Measurements from ENCODE around the gene TIMP3. TPM values are rescaled to one million over a fixed set of nuclear protein-coding genes. Genes with fewer than 3 reads are reported as not detected.

Gene TIMP3
- total and polyA plus RNA-seq, 2 donors (not counting 3 experiments of a cell fraction or from before 2014, with no cell fraction given), result 0.22 to 2.0 TPM

DNA sequence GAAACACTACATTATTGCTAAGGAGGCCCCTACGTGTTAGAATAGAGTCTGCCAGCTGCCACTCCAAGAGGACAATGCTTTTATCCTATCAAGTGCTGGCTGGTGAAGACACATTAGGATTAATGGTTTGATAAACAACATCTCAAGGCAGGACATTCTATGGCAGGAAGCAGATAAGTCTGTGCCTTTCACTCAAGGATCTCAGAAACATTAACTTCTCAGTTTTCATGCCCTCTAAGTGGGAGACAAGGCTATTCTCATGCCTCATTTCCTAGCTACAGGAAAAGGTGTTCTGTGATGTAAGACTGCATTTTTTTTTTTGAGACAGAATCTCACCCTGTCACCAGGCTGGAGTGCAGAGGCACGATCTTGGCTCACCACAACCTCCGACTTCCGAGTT, 23.5 kb upstream of the TIMP3 start:
- H4K20me1 ChIP-seq (replicated peaks; ENCODE audit: control insufficient read depth, extremely low read depth, insufficient read depth, low read length), result no peaks in the 10 kb centered on the region
- FAIRE-seq, result no peak

DNA sequence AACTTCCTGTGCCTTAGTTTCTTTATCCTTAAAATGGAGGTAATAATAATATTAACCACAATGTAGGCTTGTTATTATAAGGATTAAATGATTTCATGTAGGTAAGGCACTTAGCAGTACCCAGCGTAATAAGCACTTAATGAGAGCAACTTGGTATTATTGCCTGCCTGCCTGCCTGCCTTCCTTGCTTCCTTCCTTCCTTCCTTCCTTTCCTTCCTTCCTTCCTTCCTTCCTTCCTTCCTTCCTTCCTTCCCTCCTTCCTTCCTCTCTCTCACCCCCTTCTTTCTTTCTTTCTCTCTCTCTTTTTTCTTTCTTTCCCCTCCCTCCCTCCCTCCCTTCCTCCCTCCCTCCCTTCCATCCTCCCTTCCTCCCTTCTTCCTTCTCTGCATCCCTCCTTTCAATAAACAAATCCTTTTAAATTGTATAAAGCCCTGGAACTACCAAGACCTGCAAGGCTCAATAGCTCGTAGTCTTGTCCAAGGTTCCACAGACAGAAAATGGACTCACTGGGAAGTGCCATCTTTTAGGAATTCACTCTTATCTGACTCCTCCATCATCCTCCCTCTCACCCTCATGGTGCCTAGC, 20.7 kb upstream of the TIMP3 start:
- no peaks in the 10 kb centered on the region for H3K4me1 ChIP-seq (ENCODE audit: control insufficient read depth, extremely low read depth, insufficient read depth, low read length)
- no TSS peak for BruUV-seq (replicated peaks)
- TF ChIP-seq POLR2A (IDR thresholded peaks at IDR 0.05; ENCODE audit: low read depth, low read length) (no peak), POLR2AphosphoS5 (IDR thresholded peaks at IDR 0.05; ENCODE audit: insufficient read depth, low read depth, low read length) (no peak)
- H3K9me3 ChIP-seq (replicated peaks; ENCODE audit: control insufficient read depth, insufficient read depth, low read length), result peaks cover 6% of the 10 kb centered on the region
- H4K20me1 ChIP-seq (replicated peaks; ENCODE audit: control insufficient read depth, extremely low read depth, insufficient read depth, low read length), result no peaks in the 10 kb centered on the region
- DNase-seq (ENCODE audit: low read depth, low spot score) (no peak), FAIRE-seq (no peak)
- no peaks in the 10 kb centered on the region for H3K36me3 ChIP-seq (ENCODE audit: control insufficient read depth in 2 of 2, extremely low read depth in 1 of 2, insufficient read depth in 2 of 2, low read length in 2 of 2)
- no peaks in the 10 kb centered on the region for H3K79me2 ChIP-seq (ENCODE audit: control insufficient read depth, insufficient read depth, low read length)
- no peak overlapping the region for H3K27ac ChIP-seq (ENCODE audit: insufficient read depth, low read depth, low read length)
- H3K27me3 ChIP-seq (ENCODE audit: control insufficient read depth in 2 of 2, insufficient read depth in 2 of 2, low read length in 2 of 2), result no peaks in the 10 kb centered on the region
- ChIA-PET POLR2A (no interaction called here), CTCF (no interaction called here)
- H3K4me2 ChIP-seq (ENCODE audit: insufficient read depth, low read length), result no peak overlapping the region
- intact Hi-C loops (cut with micrococcal nuclease) (no loop called here), dilution Hi-C loops (cut with MboI; ENCODE audit: extremely low pct_ligation_motif_present, low sequenced_read_pairs) (no loop called here)
- H2AFZ ChIP-seq (ENCODE audit: low read depth, low read length), result no peak overlapping the region
- H3K9ac ChIP-seq (replicated peaks; ENCODE audit: extremely low read depth, insufficient read depth, low read length), result no peak overlapping the region
- H3K9me1 ChIP-seq (replicated peaks; ENCODE audit: control insufficient read depth, extremely low read depth, insufficient read depth, low read length), result no peaks in the 10 kb centered on the region
- no peak overlapping the region for H3K4me3 ChIP-seq (replicated peaks in 1 of 3; ENCODE audit: insufficient read depth in 1 of 3, low read depth in 1 of 3, low read length in 3 of 3)

More for the DNA sequence above, 23.5 kb upstream of the TIMP3 start:
- no peak overlapping the region for H3K4me3 ChIP-seq (replicated peaks in 1 of 3; ENCODE audit: insufficient read depth in 1 of 3, low read depth in 1 of 3, low read length in 3 of 3)
- no peak for DNase-seq (ENCODE audit: low read depth, low spot score)
- no peaks in the 10 kb centered on the region for H3K36me3 ChIP-seq (ENCODE audit: control insufficient read depth in 2 of 2, extremely low read depth in 1 of 2, insufficient read depth in 2 of 2, low read length in 2 of 2)
- no peaks in the 10 kb centered on the region for H3K27me3 ChIP-seq (ENCODE audit: control insufficient read depth in 2 of 2, insufficient read depth in 2 of 2, low read length in 2 of 2)
- ChIA-PET POLR2A (no interaction called here), CTCF (interaction anchor here (0.9 kb wide), 1 partner anchor 19 kb away, joined by 3 read pairs; no protein-coding TSS in a partner anchor)
- H3K9ac ChIP-seq (replicated peaks; ENCODE audit: extremely low read depth, insufficient read depth, low read length), result no peak overlapping the region
- H3K79me2 ChIP-seq (ENCODE audit: control insufficient read depth, insufficient read depth, low read length), result no peaks in the 10 kb centered on the region
- BruUV-seq (replicated peaks), result no TSS peak
- no peak overlapping the region for H3K27ac ChIP-seq (ENCODE audit: insufficient read depth, low read depth, low read length)
- no peak overlapping the region for H3K4me2 ChIP-seq (ENCODE audit: insufficient read depth, low read length)
- no peak overlapping the region for H2AFZ ChIP-seq (ENCODE audit: low read depth, low read length)
- intact Hi-C loops (cut with micrococcal nuclease), result loop anchor here (5.0 kb wide), 1 partner anchor 116 kb away; no protein-coding TSS in a partner anchor
- H3K9me3 ChIP-seq (replicated peaks; ENCODE audit: control insufficient read depth, insufficient read depth, low read length), result peaks cover 6% of the 10 kb centered on the region
- no peak for TF ChIP-seq POLR2AphosphoS5 (IDR thresholded peaks at IDR 0.05; ENCODE audit: insufficient read depth, low read depth, low read length)
- TF ChIP-seq, protein P1, sequence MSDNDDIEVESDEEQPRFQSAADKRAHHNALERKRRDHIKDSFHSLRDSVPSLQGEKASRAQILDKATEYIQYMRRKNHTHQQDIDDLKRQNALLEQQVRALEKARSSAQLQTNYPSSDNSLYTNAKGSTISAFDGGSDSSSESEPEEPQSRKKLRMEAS (IDR thresholded peaks at IDR 0.05; ENCODE audit: insufficient read depth, insufficient read length), result no peak
- no peak for TF ChIP-seq POLR2A (IDR thresholded peaks at IDR 0.05; ENCODE audit: low read depth, low read length)
- TF ChIP-seq JUN (IDR thresholded peaks at IDR 0.05; ENCODE audit: borderline replicate concordance, insufficient read depth, insufficient read length, low read depth), result no peak
- no peaks in the 10 kb centered on the region for H3K9me1 ChIP-seq (replicated peaks; ENCODE audit: control insufficient read depth, extremely low read depth, insufficient read depth, low read length)
- H3K4me1 ChIP-seq (ENCODE audit: control insufficient read depth, extremely low read depth, insufficient read depth, low read length), result no peaks in the 10 kb centered on the region
- dilution Hi-C loops (cut with MboI; ENCODE audit: extremely low pct_ligation_motif_present, low sequenced_read_pairs), result no loop called here
